HG03025 (cell line): Measurements from ENCODE around the gene IZUMO1R.
A peak's percentile ranks its signal among the peaks of the same experiment; 100 is the strongest.
"Not testable (repeated sequence)": the region's sequence is repeated elsewhere in the genome, so short reads cannot be mapped to it uniquely, and the experiment has no call there.

Experiments
- ATAC-seq: cut with Tn5 transposase; IDR thresholded peaks from one replicate; pipeline ENCODE4 v1.9.1; 2021; ENCODE audit warnings: mild to moderate bottlenecking, moderate library complexity; ENCODE audit not compliant: unreplicated experiment, low FRiP score

IZUMO1R gene

GRCh38 chr11:94303966-94304958 is at the start of gene IZUMO1R:
TSS of gene IZUMO1R (plus strand) at chr11:94304580. CDS start at chr11:94305637, 1,057 bp downstream.
- ATAC-seq, result no peak

- peak; percentile 83 for ATAC-seq
Measured at GRCh38 chr11:94271885-94272372, 32.5 kb upstream of the IZUMO1R start.

GRCh38 chr11:94272738-94273313 is 31.6 kb upstream of the IZUMO1R start:
- ATAC-seq, result peak; percentile 59

GRCh38 chr11:94275961-94276360 is 28.4 kb upstream of the IZUMO1R start:
- no peak for ATAC-seq

- no peak for ATAC-seq
Measured at GRCh38 chr11:94276943-94277342, 27.4 kb upstream of the IZUMO1R start.

- ATAC-seq, result not testable (repeated sequence)
Measured at GRCh38 chr11:94278207-94278606, 26.2 kb upstream of the IZUMO1R start.

GRCh38 chr11:94279996-94280395 is 24.4 kb upstream of the IZUMO1R start:
- peak; percentile 73 for ATAC-seq

GRCh38 chr11:94281324-94281723 is 23.1 kb upstream of the IZUMO1R start:
- no peak for ATAC-seq

- ATAC-seq, result no peak
Measured at GRCh38 chr11:94283678-94284077, 20.7 kb upstream of the IZUMO1R start.

- no peak for ATAC-seq
Measured at GRCh38 chr11:94295534-94295933, 8.8 kb upstream of the IZUMO1R start.

GRCh38 chr11:94297985-94298576 is 6.3 kb upstream of the IZUMO1R start:
- ATAC-seq, result no peak

- ATAC-seq, result no peak
Measured at GRCh38 chr11:94302776-94303175, 1.6 kb upstream of the IZUMO1R start.

- no peak for ATAC-seq
Measured at GRCh38 chr11:94305146-94305545, 766 bp downstream of the IZUMO1R start.

- no peak for ATAC-seq
Measured at GRCh38 chr11:94307101-94307791, 2.9 kb downstream of the IZUMO1R start.

GRCh38 chr11:94308024-94308423 is 3.6 kb downstream of the IZUMO1R start:
- no peak for ATAC-seq

GRCh38 chr11:94309757-94310156 is 5.4 kb downstream of the IZUMO1R start:
- no peak for ATAC-seq

- no peak for ATAC-seq
Measured at GRCh38 chr11:94310191-94310875, 6.0 kb downstream of the IZUMO1R start.

GRCh38 chr11:94312339-94312738 is 8.0 kb downstream of the IZUMO1R start:
- ATAC-seq, result no peak

GRCh38 chr11:94314064-94314463 is 9.7 kb downstream of the IZUMO1R start:
- ATAC-seq, result no peak

GRCh38 chr11:94315664-94316063 is 11.3 kb downstream of the IZUMO1R start:
- no peak for ATAC-seq
